A673 (cell line): ENCODE data around the gene UQCRC1. TPM values are rescaled to one million over a fixed set of nuclear protein-coding genes. Genes with fewer than 3 reads are reported as not detected.

Experiments
- BruUV-seq: library from RNA; stranded (reverse); fragments of 400-500 nt; replicated peaks from 2 replicates; lab custom pipeline; 2021; lab: Mats Ljungman, UMichigan
- CTCF ChIA-PET: fragments of 300-600 bp; sonication (Branson Sonifier 250); formaldehyde crosslinking; loops from one replicate; lab custom pipeline; 2022; ENCODE audit warnings: antibody characterized with exemption; lab: Charles Lee
- POLR2A ChIA-PET: fragments of 300-600 bp; sonication (Branson Sonifier 250); formaldehyde crosslinking; loops from one replicate; lab custom pipeline; 2022; ENCODE audit warnings: antibody characterized with exemption; ENCODE audit not compliant: low non-redundant PET; lab: Charles Lee
- DNase-seq: peaks from one replicate; pipeline ENCODE4 v3.0.0-alpha.2; 2015; ENCODE audit warnings: low spot score
- H3K27ac ChIP-seq: fragments of 200-600 bp; sonication (generic); 2 replicates; pipeline ENCODE4 v1.5.1; 2016; ENCODE audit warnings: mixed run types, low read depth, mild to moderate bottlenecking, mixed read lengths, antibody characterized with exemption, low read length; ENCODE audit not compliant: poor library complexity, severe bottlenecking
- H3K27me3 ChIP-seq: fragments of 200-600 bp; sonication (generic); replicated peaks from 2 replicates; pipeline ENCODE4 v1.6.1; 2017; ENCODE audit warnings: mixed run types, low read depth, mild to moderate bottlenecking, mixed read lengths, antibody characterized with exemption, low read length; ENCODE audit not compliant: insufficient read depth, poor library complexity
- H3K36me3 ChIP-seq: fragments of 200-600 bp; sonication (generic); 2 replicates; pipeline ENCODE4 v1.6.1; 2016; ENCODE audit warnings: mixed run types, mild to moderate bottlenecking, mixed read lengths, antibody characterized with exemption, low read length; ENCODE audit not compliant: insufficient read depth, poor library complexity, severe bottlenecking
- H3K4me1 ChIP-seq: fragments of 200-600 bp; sonication (generic); 2 replicates; pipeline ENCODE4 v1.6.1; 2017; ENCODE audit warnings: mixed run types, mild to moderate bottlenecking, mixed read lengths, antibody characterized with exemption, low read length; ENCODE audit not compliant: insufficient read depth, poor library complexity, severe bottlenecking
- H3K4me3 ChIP-seq: fragments of 200-600 bp; sonication (generic); 2 replicates; pipeline ENCODE4 v1.5.1; 2016; ENCODE audit warnings: low read depth, mixed run types, mild to moderate bottlenecking, mixed read lengths, low read length; ENCODE audit not compliant: poor library complexity, severe bottlenecking
- H3K9me3 ChIP-seq: fragments of 200-600 bp; sonication (generic); 2 replicates; pipeline ENCODE4 v1.6.1; 2016; ENCODE audit warnings: mixed run types, low read depth, mild to moderate bottlenecking, mixed read lengths, antibody characterized with exemption, low read length; ENCODE audit not compliant: poor library complexity, severe bottlenecking
- EZH2 ChIP-seq: fragments of 200-600 bp; sonication (generic); IDR thresholded peaks from 2 replicates; pipeline ENCODE4 v1.6.1; 2017; ENCODE audit warnings: borderline replicate concordance, low read depth, mild to moderate bottlenecking, mixed read lengths, antibody characterized with exemption, low read length; ENCODE audit not compliant: poor library complexity, severe bottlenecking
- intact Hi-C: fragments of 100-400 bp; cut with micrococcal nuclease; formaldehyde crosslinking; loops from one replicate; pipeline ENCODE4 v1.10.0; 2022; ENCODE audit not compliant: unreplicated experiment
- total RNA-seq: library from RNA; stranded (reverse); gene quantifications from 2 replicates; pipeline ENCODE4 v1.2.3, GENCODE V29; 2021
- TF ChIP-seq, protein P1 (sequence below): fragments of 300-800, 200-600 bp; sonication (generic); conservative IDR thresholded peaks from 2 replicates; pipeline ENCODE4 v1.5.1; 2017; ENCODE audit warnings: low read depth, mild to moderate bottlenecking, antibody characterized with exemption, low read length, moderate library complexity, mixed read lengths

Gene UQCRC1
- total RNA-seq, 1 experiment from 2014 or later, result 189 TPM

DNA sequence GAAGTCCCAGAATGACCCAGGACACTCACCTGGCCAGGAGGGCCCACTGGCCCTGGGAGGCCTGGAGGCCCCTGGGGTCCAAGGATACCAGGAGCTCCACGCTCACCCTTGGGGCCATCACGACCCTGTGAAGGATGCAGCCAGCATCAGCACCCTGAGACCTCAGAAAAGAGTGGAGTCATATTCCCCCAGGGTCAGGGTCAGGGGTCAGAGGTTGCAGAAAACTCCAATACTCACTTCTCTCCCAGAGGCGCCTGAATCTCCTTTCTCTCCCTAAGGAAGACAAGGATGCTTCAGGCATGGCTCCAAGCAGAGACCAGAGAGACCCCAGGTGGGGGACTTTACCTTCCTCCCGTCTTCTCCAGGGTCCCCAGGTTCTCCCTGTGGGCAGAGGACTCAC lies 32.8 kb downstream of the UQCRC1 start:
- DNase-seq, result no peak
- Histone ChIP-seq H3K4me1 (no peaks in the 10 kb centered on the region), H3K27ac (no peak overlapping the region), H3K4me3 (no peak overlapping the region), H3K36me3 (no peaks in the 10 kb centered on the region), H3K9me3 (no peaks in the 10 kb centered on the region), H3K27me3 (no peaks in the 10 kb centered on the region)
- intact Hi-C loops, result no loop called here
- POLR2A ChIA-PET, result no interaction called here
- BruUV-seq, result no TSS peak
- CTCF ChIA-PET, result no interaction called here
- TF ChIP-seq, protein P1, sequence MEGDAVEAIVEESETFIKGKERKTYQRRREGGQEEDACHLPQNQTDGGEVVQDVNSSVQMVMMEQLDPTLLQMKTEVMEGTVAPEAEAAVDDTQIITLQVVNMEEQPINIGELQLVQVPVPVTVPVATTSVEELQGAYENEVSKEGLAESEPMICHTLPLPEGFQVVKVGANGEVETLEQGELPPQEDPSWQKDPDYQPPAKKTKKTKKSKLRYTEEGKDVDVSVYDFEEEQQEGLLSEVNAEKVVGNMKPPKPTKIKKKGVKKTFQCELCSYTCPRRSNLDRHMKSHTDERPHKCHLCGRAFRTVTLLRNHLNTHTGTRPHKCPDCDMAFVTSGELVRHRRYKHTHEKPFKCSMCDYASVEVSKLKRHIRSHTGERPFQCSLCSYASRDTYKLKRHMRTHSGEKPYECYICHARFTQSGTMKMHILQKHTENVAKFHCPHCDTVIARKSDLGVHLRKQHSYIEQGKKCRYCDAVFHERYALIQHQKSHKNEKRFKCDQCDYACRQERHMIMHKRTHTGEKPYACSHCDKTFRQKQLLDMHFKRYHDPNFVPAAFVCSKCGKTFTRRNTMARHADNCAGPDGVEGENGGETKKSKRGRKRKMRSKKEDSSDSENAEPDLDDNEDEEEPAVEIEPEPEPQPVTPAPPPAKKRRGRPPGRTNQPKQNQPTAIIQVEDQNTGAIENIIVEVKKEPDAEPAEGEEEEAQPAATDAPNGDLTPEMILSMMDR, result no peak
- no peak for TF ChIP-seq EZH2

- H3K4me3 ChIP-seq, result no peak overlapping the region
- TF ChIP-seq, protein P1, result no peak
- TF ChIP-seq EZH2, result no peak
- no peaks in the 10 kb centered on the region for H3K36me3 ChIP-seq
- no peaks in the 10 kb centered on the region for H3K27me3 ChIP-seq
- DNase-seq, result no peak
- intact Hi-C loops, result no loop called here
- BruUV-seq, result no TSS peak
- no peaks in the 10 kb centered on the region for H3K4me1 ChIP-seq
- POLR2A ChIA-PET, result no interaction called here
- no peak overlapping the region for H3K27ac ChIP-seq
- CTCF ChIA-PET, result no interaction called here
- no peaks in the 10 kb centered on the region for H3K9me3 ChIP-seq
Measured at GRCh38 chr3:48575366-48575765, 34.1 kb downstream of the UQCRC1 start.

DNA sequence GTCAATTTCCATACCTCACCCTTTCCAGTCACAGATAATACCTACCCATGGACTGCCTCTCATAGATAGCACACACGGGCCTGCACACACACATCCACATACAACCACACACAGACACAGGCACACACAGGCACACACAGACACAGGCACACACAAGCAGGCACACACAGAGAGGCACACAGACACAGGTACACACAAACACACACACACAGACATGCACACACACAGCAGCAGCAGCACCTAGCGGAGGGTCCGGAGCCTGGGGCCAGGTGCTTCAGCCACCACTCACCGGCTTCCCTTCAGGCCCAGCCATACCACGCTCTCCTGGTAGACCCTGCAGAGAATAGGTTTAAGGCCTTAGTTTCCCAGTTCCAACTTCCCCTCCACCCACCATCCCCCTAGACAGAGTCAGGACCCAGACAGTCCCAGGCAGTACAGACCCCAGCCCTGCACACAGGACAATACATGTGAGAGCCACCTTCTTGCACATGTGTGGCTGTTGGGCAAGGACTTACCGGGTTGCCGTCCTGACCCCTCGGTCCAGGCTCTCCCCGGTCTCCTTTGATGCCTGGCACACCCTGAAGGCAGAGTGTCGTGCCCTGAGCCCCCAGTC lies 35.4 kb downstream of the UQCRC1 start:
- Histone ChIP-seq H3K36me3 (no peaks in the 10 kb centered on the region), H3K27ac (no peak overlapping the region), H3K4me3 (no peak overlapping the region), H3K9me3 (no peaks in the 10 kb centered on the region), H3K27me3 (no peaks in the 10 kb centered on the region), H3K4me1 (no peaks in the 10 kb centered on the region)
- no TSS peak for BruUV-seq
- DNase-seq, result no peak
- intact Hi-C loops, result no loop called here
- CTCF ChIA-PET, result no interaction called here
- TF ChIP-seq EZH2, result no peak
- TF ChIP-seq, protein P1, result no peak
- POLR2A ChIA-PET, result no interaction called here
